Adipocyte (in vitro differentiated cells): Measurements from ENCODE around the gene MRTFA.
A peak's percentile ranks its signal among the peaks of the same experiment; 100 is the strongest.
"Not testable (repeated sequence)": the region's sequence is repeated elsewhere in the genome, so short reads cannot be mapped to it uniquely, and the experiment has no call there.

ENCODE experiments used
- DNase-seq: peaks from one replicate; pipeline ENCODE4 v3.0.0-alpha.2; 2015; ENCODE audit warnings: low read depth
- H3K27me3 ChIP-seq: replicated peaks from 2 replicates; pipeline ENCODE4 v1.7.0; 2013; ENCODE audit warnings: mild to moderate bottlenecking, low read length, moderate library complexity; ENCODE audit not compliant: control insufficient read depth, insufficient read depth
- H3K36me3 ChIP-seq: 2 replicates; pipeline ENCODE4 v1.7.0; 2013; ENCODE audit warnings: low read length, mild to moderate bottlenecking, moderate library complexity; ENCODE audit not compliant: control insufficient read depth, insufficient read depth, severe bottlenecking
- H3K4me1 ChIP-seq: 2 replicates; pipeline ENCODE4 v1.7.0; 2013; ENCODE audit warnings: mild to moderate bottlenecking, low read length, moderate library complexity; ENCODE audit not compliant: control insufficient read depth, insufficient read depth
- H3K4me3 ChIP-seq: 2 replicates; pipeline ENCODE4 v1.7.0; 2013; ENCODE audit warnings: mild to moderate bottlenecking, low read length, moderate library complexity
- H3K9ac ChIP-seq: 2 replicates; pipeline ENCODE4 v1.7.0; 2013; ENCODE audit warnings: mild to moderate bottlenecking, low read length, moderate library complexity
- H3K9me3 ChIP-seq: 2 replicates; pipeline ENCODE4 v1.7.0; 2013; ENCODE audit warnings: mild to moderate bottlenecking, low read length, moderate library complexity; ENCODE audit not compliant: control insufficient read depth

The MRTFA gene

GRCh38 chr22:40607506-40607905, 29.0 kb downstream of the MRTFA start:
- no peaks in the 10 kb centered on the region for H3K9me3 ChIP-seq
- H3K9ac ChIP-seq = no peak overlapping the region
- DNase-seq = no peak
- peaks cover 21% of the 10 kb centered on the region for H3K4me1 ChIP-seq
- no peaks in the 10 kb centered on the region for H3K27me3 ChIP-seq
- H3K4me3 ChIP-seq = no peak overlapping the region
- H3K36me3 ChIP-seq = no peaks in the 10 kb centered on the region

DNA sequence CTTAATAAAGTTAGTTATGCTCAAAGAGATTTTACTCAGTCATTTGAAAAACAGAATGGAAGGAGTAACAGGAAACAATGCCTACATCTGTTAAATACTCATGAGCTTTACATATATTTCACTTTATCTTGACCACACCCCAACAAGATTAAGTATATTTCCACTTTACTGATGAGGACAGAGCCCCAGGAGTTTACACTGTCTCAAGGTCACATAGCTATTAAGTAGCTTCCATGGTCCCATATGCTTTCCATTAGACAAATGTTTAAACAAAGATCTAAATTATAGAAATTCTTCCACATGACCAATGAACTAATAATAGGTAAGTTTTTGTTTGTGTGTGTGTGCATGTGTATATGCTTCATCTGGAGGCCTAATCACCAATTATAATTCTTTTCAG, 30.2 kb downstream of the MRTFA start:
- DNase-seq = no peak
- no peaks in the 10 kb centered on the region for H3K9me3 ChIP-seq
- H3K36me3 ChIP-seq = no peaks in the 10 kb centered on the region
- no peaks in the 10 kb centered on the region for H3K27me3 ChIP-seq
- H3K4me3 ChIP-seq = no peak overlapping the region
- no peak overlapping the region for H3K9ac ChIP-seq
- H3K4me1 ChIP-seq = peaks cover 31% of the 10 kb centered on the region

DNA sequence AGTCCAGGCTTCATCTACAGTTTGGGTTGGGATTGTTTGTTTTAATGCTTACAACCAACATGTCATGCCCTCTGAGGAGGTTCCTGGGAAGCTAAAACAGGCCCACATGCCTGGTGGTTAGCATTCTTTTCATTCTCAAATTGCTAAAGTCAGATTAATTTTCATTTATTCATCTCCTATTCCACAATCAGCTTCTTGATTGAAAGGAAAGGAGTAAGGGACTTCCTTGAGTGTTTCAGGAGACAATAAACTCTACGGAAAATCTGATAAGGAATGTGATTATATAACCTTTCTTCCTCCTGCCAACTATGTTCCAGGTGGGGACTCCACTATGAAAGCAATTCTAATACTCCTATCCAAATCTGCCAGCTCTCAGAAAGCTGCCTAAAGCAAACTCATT, 30.8 kb downstream of the MRTFA start:
- Histone ChIP-seq H3K4me3 (no peak overlapping the region), H3K4me1 (peaks cover 34% of the 10 kb centered on the region), H3K9me3 (no peaks in the 10 kb centered on the region), H3K9ac (no peak overlapping the region), H3K27me3 (no peaks in the 10 kb centered on the region), H3K36me3 (no peaks in the 10 kb centered on the region)
- DNase-seq = peak; percentile 59

GRCh38 chr22:40603088-40603605, 33.4 kb downstream of the MRTFA start:
- Histone ChIP-seq H3K9me3 (no peaks in the 10 kb centered on the region), H3K4me1 (peaks cover 38% of the 10 kb centered on the region), H3K36me3 (no peaks in the 10 kb centered on the region), H3K27me3 (no peaks in the 10 kb centered on the region), H3K9ac (peak overlapping the region; percentile 29), H3K4me3 (peak overlapping the region; percentile 12)
- peak; percentile 81 for DNase-seq

DNA sequence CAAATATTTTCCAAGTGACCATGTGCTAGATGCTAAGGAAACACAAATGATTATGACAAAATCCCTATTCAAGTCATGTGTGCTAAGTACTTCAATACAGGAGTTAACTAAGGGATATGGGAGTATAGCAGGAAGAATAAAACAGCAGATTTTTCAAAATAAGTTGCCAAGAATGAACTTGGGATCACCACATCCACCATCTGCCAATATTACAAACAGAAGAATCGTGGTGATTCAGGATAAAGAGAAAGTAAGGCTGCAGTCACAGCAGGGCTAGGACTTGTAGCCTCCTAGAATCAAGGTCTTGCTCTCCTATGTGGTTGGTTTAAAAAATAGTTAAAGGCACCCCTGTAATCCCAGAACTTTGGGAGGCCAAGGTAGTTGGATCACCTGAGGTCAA, 34.3 kb downstream of the MRTFA start:
- Histone ChIP-seq H3K27me3 (no peaks in the 10 kb centered on the region), H3K9me3 (no peaks in the 10 kb centered on the region), H3K9ac (no peak overlapping the region), H3K4me3 (peak overlapping the region; percentile 35), H3K4me1 (peaks cover 48% of the 10 kb centered on the region), H3K36me3 (no peaks in the 10 kb centered on the region)
- DNase-seq = no peak

GRCh38 chr22:40599731-40600130, 36.8 kb downstream of the MRTFA start:
- Histone ChIP-seq H3K9me3 (no peaks in the 10 kb centered on the region), H3K4me3 (no peak overlapping the region), H3K27me3 (no peaks in the 10 kb centered on the region), H3K36me3 (no peaks in the 10 kb centered on the region), H3K9ac (no peak overlapping the region), H3K4me1 (peaks cover 63% of the 10 kb centered on the region)
- DNase-seq = no peak

DNA sequence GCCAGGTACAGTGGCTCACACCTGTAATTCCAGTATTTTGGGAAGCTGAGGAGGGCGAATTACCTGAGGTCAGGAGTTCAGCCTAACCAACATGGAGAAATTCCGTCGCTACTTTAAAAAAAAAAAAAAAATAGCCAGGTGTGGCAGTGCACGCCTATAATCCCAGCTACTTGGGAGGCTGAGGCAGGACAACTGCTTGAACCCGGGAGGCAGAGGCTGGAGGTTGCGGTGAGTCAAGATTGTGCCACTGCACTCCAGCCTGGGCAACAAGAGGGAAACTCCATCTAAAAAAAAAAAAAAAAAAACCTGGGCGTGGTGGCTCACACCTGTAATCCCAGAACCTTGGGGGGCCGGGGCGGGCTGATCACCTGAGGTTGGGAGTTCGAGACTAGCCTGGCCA, 37.8 kb downstream of the MRTFA start:
- not testable (repeated sequence) for H3K36me3 ChIP-seq, H3K27me3 ChIP-seq, H3K9ac ChIP-seq, DNase-seq, H3K9me3 ChIP-seq, H3K4me3 ChIP-seq
- H3K4me1 ChIP-seq = peaks cover 64% of the 10 kb centered on the region

DNA sequence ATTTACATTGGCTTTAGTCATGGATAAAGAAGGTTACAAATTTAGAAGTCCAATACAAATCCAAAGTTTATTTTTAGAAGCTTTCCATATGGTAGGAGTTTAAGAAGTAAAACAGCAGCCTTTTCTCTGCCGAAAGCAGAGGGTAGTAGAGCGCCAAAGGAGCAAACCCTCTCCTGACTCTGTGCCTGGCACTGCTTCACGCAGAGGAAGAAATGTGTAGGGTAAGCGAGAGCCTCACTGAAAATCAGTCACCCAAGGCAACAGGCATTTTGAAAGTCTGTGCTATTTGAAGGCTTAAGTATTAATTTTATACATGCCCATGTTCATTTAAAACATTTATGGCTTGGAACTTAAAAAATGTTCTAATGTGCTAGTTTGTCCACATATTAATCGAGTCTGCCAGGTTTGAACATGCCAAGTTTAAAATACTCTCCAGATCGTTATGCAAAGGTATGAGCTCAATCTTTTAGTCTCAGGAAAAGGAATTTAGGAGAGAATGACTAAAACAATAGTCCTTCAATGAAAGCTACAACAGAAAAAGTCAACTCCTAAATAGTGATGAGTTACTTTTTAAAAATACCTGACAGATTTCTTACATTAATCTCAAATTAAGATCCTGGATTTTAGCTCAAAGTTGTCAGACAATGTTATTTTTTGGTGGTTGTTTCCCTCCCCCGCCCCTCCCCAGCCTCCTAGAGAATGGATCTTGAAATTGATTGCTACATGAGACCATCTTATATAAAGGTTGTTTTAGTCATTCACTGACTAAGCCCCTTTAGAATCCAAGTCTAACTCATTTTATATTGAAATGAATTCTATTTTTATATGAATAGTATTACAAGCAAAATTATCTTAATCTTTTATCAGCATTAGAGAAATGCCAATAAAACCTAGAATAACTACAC, 38.7 kb downstream of the MRTFA start:
- Histone ChIP-seq H3K36me3 (no peaks in the 10 kb centered on the region), H3K27me3 (no peaks in the 10 kb centered on the region), H3K9ac (peak overlapping the region; percentile 27), H3K4me1 (peaks cover 55% of the 10 kb centered on the region), H3K4me3 (no peak overlapping the region), H3K9me3 (no peaks in the 10 kb centered on the region)
- DNase-seq = peak; percentile 71

GRCh38 chr22:40595497-40596234, 40.9 kb downstream of the MRTFA start:
- H3K9me3 ChIP-seq = no peaks in the 10 kb centered on the region
- no peak for DNase-seq

DNA sequence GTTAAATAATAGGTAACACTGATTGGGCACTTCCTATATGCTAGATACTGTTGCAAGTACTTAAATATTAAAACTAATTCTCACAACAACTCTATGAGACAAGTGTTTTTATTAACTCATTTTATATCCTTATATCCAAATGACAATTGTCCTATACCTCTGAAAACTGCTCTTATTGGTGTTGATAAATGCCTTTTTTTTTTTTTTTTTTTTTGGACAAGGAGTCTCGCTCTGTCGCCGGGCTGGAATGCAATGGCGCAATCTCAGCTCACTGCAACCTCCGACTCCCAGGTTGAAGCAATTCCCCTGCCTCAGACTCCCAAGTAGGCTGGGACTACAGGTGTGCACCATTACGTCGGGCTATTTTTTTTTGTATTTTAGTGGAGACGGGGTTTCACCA, 41.6 kb downstream of the MRTFA start:
- no peaks in the 10 kb centered on the region for H3K9me3 ChIP-seq
- DNase-seq = no peak
- H3K9ac ChIP-seq = no peak overlapping the region
- no peaks in the 10 kb centered on the region for H3K36me3 ChIP-seq
- no peaks in the 10 kb centered on the region for H3K27me3 ChIP-seq
- peaks cover 39% of the 10 kb centered on the region for H3K4me1 ChIP-seq
- H3K4me3 ChIP-seq = no peak overlapping the region

More at GRCh38 chr22:40595497-40596234, 40.9 kb downstream of the MRTFA start:
- H3K36me3 ChIP-seq = no peaks in the 10 kb centered on the region
- no peak overlapping the region for H3K4me3 ChIP-seq
- peaks cover 39% of the 10 kb centered on the region for H3K4me1 ChIP-seq
- no peaks in the 10 kb centered on the region for H3K27me3 ChIP-seq
- no peak overlapping the region for H3K9ac ChIP-seq

DNA sequence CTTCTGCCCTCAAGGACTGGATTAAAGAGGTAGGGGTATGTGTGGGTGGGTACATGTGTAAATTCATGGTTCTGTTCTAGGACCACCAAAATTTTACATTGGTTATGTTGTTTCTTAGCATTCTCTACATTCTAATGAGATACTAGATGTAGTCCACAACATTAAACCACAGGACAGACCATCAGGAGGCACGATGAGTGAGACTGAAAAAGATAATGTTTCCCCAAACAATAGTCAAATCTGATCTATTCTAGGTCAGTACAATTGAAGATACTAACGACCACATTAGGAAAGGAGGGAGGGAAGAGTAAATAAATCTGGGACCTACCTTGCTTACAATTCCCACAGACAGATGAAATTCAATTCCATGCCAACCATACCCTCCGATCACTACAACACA, 42.2 kb downstream of the MRTFA start:
- Histone ChIP-seq H3K4me1 (peaks cover 39% of the 10 kb centered on the region), H3K9me3 (no peaks in the 10 kb centered on the region), H3K4me3 (no peak overlapping the region), H3K27me3 (no peaks in the 10 kb centered on the region), H3K9ac (no peak overlapping the region), H3K36me3 (no peaks in the 10 kb centered on the region)
- DNase-seq = no peak
